ENCODE results near the gene WDR54. TPM values are rescaled to one million over a fixed set of nuclear protein-coding genes. Genes with fewer than 3 reads are reported as not detected.
A peak's percentile ranks its signal among the peaks of the same experiment; 100 is the strongest.

The WDR54 gene
- polyA plus RNA-seq, 3 donors: 7.1 to 11.7 (median 7.9) TPM

- Mint-ChIP-seq H3K9me3 (no peaks in the 10 kb centered on the region), H3K27me3 (ENCODE audit: low read depth in 3 of 3) (peaks cover 1 to 5% (median 4%) of the 10 kb centered on the region in 3 donors), H3K4me1 (peaks cover 22% of the 10 kb centered on the region), H3K4me3 (no peak overlapping the region), H3K27ac (no peak overlapping the region), H3K36me3 (peaks cover 0 to 3% of the 10 kb centered on the region in 2 donors)
- H3K9me3 ChIP-seq (replicated peaks in 1 of 2; ENCODE audit: control insufficient read depth in 1 of 2, insufficient read depth in 1 of 2, low read length in 2 of 2): no peaks in the 10 kb centered on the region
- H3K4me3 ChIP-seq (replicated peaks in 1 of 3; ENCODE audit: low read depth in 2 of 3, low read length in 3 of 3): no peak overlapping the region
- no peaks in the 10 kb centered on the region for H4K20me1 ChIP-seq (ENCODE audit: insufficient read depth, low read length)
- no peak for DNase-seq
- H2AFZ ChIP-seq (ENCODE audit: insufficient read depth, low read depth, low read length, poor library complexity, severe bottlenecking): no peak overlapping the region
- H3K9ac ChIP-seq (ENCODE audit: insufficient read depth, low read length, poor library complexity, severe bottlenecking): no peak overlapping the region
- intact Hi-C loops (cut with micrococcal nuclease): no loop called here
- no peak for TF ChIP-seq CTCF (IDR thresholded peaks at IDR 0.05)
- no peaks in the 10 kb centered on the region for H3K27me3 ChIP-seq (ENCODE audit: control insufficient read depth in 2 of 2, insufficient read depth in 2 of 2, low read length in 2 of 2)
- H3K79me2 ChIP-seq (ENCODE audit: insufficient read depth, low read length): no peaks in the 10 kb centered on the region
- WGBS (ENCODE audit: insufficient coverage): 83% methylated on average over 2 of the region's 5 CpGs
- H3K36me3 ChIP-seq (replicated peaks in 1 of 2; ENCODE audit: control insufficient read depth in 1 of 2, insufficient read depth in 2 of 2, low read length in 2 of 2): no peaks in the 10 kb centered on the region
- H3K4me1 ChIP-seq (ENCODE audit: control insufficient read depth in 1 of 2, insufficient read depth in 2 of 2, low read length in 2 of 2): peaks cover 20 to 24% of the 10 kb centered on the region in 2 donors
- H3K27ac ChIP-seq (ENCODE audit: low read depth in 1 of 2, low read length in 2 of 2): no peak overlapping the region
- H3K4me2 ChIP-seq (replicated peaks; ENCODE audit: extremely low read depth, low read length, poor library complexity, severe bottlenecking): no peak overlapping the region
Observed at GRCh38 chr2:74424995-74425406, 3.5 kb downstream of the WDR54 start.

- Histone ChIP-seq H3K4me3 (replicated peaks in 1 of 3; ENCODE audit: low read depth in 2 of 3, low read length in 3 of 3) (no peak overlapping the region), H3K9me3 (replicated peaks in 1 of 2; ENCODE audit: control insufficient read depth in 1 of 2, insufficient read depth in 1 of 2, low read length in 2 of 2) (no peaks in the 10 kb centered on the region), H3K4me2 (replicated peaks; ENCODE audit: extremely low read depth, low read length, poor library complexity, severe bottlenecking) (no peak overlapping the region), H3K27ac (ENCODE audit: low read depth in 1 of 2, low read length in 2 of 2) (no peak overlapping the region), H3K9ac (ENCODE audit: insufficient read depth, low read length, poor library complexity, severe bottlenecking) (no peak overlapping the region), H3K4me1 (ENCODE audit: control insufficient read depth in 1 of 2, insufficient read depth in 2 of 2, low read length in 2 of 2) (peaks cover 15 to 19% of the 10 kb centered on the region in 2 donors), H3K79me2 (ENCODE audit: insufficient read depth, low read length) (no peaks in the 10 kb centered on the region), H4K20me1 (ENCODE audit: insufficient read depth, low read length) (no peaks in the 10 kb centered on the region), H3K27me3 (ENCODE audit: control insufficient read depth in 2 of 2, insufficient read depth in 2 of 2, low read length in 2 of 2) (no peaks in the 10 kb centered on the region), H3K36me3 (replicated peaks in 1 of 2; ENCODE audit: control insufficient read depth in 1 of 2, insufficient read depth in 2 of 2, low read length in 2 of 2) (no peaks in the 10 kb centered on the region), H2AFZ (ENCODE audit: insufficient read depth, low read depth, low read length, poor library complexity, severe bottlenecking) (no peak overlapping the region)
- peak overlapping the region in 1 of 7 donors; percentile 28 for H3K27ac Mint-ChIP-seq
- no peak for TF ChIP-seq CTCF (IDR thresholded peaks at IDR 0.05)
- H3K4me1 Mint-ChIP-seq: peaks cover 17% of the 10 kb centered on the region
- 86% methylated on average over 4 of the region's 7 CpGs for WGBS (ENCODE audit: insufficient coverage)
- no peak for DNase-seq
- intact Hi-C loops (cut with micrococcal nuclease): no loop called here
- H3K27me3 Mint-ChIP-seq (ENCODE audit: low read depth in 3 of 3): peaks cover 1 to 8% (median 3%) of the 10 kb centered on the region in 3 donors
- H3K36me3 Mint-ChIP-seq: peaks cover 0 to 3% of the 10 kb centered on the region in 2 donors
- no peaks in the 10 kb centered on the region for H3K9me3 Mint-ChIP-seq
- no peak overlapping the region for H3K4me3 Mint-ChIP-seq
Observed at GRCh38 chr2:74425523-74425922, 4.0 kb downstream of the WDR54 start.

Measured in CD14-positive monocyte (primary cell).